Activated T-cell treated with anti-CD3 and anti-CD28 coated beads, Interleukin-2, amount 50 U/mL, for 1 hour (primary cell): ENCODE measurements around the gene TMPRSS7.

Experiments
- DNase-seq: peaks from one replicate; pipeline ENCODE4 v3.0.0-alpha.2; 2020

The TMPRSS7 gene

DNA sequence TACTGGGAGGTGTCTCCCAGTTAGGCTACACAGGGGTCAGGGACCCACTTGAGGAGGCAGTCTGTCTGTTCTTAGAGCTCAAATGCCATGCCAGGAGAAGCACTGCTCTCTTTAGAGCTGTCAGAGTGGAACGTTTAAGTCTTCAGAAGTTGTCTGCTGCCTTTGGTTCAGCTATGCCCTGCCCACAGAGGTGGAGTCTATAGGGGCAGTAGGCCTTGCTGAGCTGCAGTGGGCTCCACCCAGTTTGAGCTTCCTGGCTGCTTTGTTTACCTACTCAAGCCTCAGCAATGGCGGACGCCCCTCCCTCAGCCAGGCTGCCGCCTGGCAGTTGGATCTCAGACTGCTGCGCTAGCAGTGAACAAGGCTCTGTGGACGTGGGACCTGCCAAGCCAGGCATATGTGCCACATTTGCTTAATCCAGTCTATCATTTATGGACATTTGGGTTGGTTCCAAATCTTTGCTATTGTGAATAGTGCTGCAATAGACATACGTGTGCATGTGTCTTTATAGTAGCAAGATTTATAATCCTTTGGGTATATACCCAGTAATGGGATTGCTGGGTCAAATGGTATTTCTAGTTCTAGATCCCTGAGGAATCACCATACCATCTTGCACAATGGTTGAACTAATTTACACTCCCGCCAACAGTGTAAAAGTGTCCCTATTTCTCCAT is 38.0 kb downstream of the TMPRSS7 start:
- DNase-seq: peak; percentile 72

DNA sequence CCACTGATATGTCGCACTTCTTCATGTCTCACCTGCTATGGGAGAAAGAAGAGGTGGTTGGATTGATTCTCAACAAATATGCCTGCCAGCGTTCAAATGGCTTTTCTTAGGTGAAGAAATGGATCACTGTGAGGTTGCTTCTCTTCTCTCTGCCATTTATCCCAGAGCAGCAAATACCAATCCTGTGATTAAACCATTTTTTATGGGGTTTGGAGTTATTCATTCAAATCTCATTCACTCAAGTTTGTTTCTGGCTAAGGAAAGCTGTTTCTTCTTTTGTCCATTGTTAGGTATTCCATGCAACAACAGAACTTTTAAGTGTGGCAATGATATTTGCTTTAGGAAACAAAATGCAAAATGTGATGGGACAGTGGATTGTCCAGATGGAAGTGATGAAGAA is 39.5 kb downstream of the TMPRSS7 start:
- no peak for DNase-seq

DNA sequence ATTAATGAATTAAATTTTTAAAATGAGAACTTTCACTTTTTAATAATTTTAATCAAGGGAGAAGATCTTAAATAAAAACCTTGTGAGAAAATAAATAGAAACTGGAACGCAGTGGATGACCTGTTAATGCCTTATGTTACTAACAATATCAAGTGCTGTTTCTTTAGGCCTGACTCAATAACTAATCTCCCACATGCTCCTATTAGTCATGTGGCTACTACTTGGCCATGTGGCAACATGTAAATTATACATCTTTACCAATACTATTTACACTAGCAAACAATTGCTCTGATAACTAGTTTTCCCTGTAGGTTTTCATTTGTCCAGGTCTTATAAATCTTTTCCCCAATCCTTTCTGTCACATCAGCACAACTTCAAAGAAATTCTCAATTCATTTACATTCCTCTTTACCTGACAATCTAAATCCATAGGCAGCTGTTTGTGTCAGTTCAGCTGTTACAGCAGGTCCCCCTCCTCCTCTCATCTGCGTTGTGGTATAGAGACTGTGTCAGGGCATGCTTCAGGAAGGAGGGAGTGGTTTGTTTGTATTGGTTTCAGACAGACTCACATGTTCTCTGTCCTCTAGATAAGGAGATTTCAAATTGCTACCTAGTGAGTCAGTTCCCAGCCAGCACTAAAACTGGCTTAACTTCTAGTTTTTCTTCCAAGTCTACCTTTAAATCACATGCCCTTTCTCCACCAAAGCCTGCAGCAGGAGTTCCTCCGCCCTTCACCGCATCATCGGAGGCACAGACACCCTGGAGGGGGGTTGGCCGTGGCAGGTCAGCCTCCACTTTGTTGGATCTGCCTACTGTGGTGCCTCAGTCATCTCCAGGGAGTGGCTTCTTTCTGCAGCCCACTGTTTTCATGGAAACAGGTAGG is 40.3 kb downstream of the TMPRSS7 start:
- DNase-seq: peak; percentile 38

DNA sequence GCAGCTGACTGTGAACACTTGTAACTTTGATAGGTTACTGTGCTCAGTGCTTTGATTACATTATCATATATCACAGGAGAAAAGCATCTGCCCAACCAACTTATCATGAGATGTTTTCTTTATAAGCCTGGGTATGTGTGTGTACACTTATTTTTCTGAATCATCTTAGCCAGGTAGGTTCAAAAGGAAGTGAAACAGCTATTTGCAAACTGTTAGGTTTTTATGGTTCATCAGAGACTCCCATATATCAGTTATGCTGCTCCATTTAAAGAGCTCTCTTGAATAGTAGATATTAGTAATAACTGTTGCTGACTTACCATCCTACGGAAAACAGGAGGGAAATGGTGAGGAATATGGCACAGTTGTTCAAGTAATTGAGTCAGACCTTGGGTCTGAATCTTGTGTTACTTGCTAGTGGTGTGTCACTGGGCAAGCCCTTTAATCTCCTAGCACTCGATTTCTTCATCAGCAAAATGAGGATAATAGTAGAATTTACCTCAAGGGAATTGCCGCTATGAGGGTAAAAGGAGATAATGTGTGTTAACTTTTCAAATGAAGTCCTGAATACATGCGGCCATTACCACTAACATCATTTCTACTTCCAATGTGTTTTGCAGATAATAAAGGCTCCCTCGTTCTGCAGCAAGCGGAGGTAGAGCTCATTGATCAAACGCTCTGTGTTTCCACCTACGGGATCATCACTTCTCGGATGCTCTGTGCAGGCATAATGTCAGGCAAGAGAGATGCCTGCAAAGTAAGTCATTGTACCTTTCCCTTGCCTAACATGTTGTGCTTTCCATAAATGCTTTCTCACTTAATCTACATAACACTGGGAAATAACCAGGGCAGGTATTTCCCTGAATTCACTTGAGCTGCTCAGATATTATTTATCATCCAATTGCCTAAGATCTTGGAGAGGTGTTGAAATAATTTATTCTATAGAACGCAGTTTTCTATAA is 43.9 kb downstream of the TMPRSS7 start:
- DNase-seq: no peak

DNA sequence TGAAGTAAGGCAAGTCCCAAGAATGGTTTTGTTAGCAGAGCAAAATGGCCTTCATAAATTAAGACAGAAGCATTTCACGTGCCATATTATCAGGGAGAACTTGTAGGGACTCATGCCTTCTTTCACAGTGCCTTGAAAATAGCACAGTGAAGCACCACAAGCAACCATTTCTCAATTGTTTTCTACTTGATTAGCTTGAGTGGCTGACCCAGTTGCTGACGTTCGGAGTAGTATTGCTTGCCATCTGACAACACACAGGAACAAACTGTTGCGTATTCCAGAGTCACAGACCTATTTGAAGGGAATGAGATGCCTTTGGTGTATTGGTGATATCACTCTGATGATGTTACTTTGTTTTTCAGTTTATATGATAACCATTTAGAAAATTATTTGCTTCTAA is 48.7 kb downstream of the TMPRSS7 start:
- no peak for DNase-seq

DNA sequence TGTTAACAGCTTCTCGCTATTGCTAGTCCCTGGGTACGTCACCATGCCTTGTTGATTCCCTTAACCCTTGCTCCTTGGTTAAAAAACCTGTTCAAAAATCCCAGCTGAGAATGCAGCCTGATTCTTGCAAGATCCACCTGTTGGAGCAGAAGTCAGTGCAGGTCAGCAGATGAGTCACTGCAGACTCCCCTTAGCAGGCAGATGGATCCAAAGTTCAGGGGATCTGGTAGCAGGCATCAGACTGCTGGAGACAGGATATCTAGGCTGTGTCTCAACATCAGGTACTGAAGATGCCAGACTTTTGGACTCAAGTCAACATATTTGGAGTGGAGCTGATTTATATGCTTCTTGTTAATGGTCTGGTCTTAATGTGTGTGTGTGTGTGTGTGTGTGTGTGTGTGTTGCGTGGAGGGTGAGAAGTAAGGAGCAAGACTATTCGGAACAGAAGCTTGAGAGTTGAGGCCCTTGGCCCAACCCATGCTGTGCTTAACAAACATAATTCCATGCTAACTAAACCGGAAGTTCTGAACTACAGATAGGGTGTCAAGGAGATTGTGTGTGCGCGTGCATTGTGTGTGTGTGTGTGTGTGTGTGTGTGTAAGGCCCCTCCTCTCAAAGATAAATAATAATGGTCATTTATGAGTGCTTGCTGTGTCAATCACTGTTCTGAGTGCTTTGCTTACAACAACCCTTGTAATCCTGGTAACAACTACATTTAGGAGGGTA is 50.6 kb downstream of the TMPRSS7 start:
- no peak for DNase-seq

DNA sequence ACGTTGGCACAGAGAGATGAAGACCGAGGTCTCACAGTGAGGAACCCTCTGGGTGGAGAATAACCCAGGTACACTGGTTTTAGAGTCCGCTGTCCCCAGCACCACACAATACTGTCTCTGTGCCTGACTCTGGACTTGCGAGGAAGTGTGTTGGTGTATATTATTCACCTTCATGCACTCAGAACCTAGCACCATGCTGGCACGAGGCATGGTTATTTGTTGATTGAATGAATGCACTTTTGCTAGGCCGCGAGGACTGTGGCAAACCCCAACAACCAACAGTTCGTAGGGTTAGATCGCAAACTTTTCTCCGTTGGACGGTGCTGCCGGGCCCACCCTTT is 51.2 kb downstream of the TMPRSS7 start:
- DNase-seq: no peak

DNA sequence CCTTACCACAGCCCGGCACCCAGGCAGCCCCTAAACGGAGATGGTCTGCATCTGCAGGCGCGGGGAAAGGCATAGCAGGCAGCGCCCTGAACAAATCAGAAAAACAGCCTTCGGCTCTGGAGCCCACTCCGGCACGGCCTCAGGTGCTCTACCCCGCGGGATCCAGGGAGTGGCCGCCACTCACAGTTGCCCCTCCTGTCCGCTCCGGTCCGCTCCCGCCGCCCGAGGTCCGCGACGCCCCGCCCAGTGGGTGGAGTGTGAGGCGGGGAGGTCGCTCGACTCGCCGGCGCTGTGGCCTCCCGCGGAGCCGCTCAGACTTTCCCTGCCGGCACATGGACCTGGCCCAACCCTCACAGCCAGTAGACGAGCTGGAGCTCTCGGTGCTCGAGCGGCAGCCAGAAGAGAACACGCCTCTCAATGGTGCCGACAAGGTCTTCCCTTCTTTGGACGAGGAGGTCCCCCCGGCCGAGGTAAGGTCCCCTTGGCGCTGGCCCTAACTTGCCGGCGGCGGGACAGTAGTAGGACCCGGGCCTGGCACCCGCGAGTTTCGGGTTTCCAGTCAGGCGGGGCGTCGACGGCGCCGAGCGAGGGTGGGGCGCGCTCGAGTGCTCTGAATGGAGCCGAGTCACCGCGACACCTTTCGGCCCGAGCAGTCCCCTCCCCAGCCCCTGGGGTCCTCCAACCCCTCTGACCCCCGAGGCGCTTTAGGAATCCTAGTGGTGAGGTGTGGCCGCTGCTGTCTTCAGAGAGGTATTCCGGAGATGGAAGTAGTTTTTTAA is 51.7 kb downstream of the TMPRSS7 start, which contains the start of gene C3orf52:
C3orf52 (plus strand) TSS at position 314 of the 779 bp plus-strand sequence; CDS start at position 333, 19 bp downstream.
- DNase-seq: peak; percentile 63

DNA sequence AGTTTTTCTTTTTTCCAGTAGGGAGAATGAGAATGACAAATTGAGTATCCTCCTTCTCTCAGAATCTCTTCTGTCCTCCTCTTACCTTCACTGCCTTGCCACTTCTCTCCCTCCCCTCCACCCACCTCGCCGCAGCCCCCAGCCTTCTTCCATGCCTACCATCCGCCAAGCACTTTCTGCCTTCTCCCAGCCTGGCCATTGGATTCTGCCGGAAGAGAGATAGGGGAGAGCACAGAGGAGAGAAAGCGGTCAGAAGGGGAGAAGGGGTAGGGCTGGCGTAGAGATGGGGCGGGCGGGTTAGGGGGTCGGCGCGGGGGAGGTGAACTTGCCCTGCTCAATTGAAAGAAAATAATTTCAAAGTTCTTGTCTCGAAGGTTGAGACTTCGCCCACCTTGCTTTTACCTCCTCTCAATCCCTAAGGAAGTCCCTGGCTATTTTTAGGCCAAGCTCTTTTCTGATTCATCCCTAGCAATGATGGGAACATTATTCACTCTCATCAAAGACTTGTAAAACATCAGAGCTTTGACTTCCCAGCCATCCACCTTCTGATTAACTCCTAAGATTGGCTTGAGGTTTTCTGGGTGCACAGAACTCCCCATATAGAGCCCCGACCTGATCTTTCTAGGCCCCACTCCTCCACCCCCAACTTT is 52.5 kb downstream of the TMPRSS7 start:
- DNase-seq: no peak

DNA sequence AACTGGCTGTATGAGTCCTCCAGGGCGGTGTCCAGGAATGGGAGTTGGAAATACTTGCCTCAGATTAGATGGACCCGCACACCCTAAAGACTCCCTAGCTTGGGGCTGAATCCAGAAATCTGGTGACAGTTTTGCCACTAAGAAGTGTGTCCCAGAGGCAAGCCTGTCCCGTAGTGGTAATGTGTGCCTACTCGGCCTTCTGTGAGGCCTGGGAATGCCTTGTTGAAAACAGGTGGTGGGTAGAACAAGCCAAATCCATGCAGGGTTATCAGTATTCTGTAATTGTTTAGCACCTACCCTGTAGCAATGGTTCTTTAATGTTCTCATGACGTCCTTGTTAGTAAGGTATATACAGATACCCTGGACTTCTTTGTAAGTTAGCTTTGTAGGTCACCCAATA is 53.2 kb downstream of the TMPRSS7 start:
- DNase-seq: no peak

DNA sequence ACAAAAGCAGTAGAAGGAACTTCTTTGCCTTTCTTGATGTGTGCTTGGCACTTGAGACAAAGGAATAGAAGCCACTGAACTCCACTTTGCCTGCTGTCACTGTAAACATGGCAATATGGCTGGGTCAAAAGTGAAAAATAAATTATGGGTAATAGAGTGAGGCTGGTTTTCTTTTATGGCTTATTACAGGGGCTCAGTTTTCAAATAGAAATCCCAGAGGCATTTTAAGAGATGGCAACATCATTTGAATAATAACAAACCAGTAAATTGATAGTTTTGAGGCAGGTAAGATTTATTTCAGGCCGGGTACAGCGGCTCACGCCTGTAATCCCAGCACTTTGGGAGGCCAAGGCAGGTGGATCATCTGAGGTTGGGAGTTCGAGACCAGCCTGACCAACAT is 54.4 kb downstream of the TMPRSS7 start:
- DNase-seq: no peak

DNA sequence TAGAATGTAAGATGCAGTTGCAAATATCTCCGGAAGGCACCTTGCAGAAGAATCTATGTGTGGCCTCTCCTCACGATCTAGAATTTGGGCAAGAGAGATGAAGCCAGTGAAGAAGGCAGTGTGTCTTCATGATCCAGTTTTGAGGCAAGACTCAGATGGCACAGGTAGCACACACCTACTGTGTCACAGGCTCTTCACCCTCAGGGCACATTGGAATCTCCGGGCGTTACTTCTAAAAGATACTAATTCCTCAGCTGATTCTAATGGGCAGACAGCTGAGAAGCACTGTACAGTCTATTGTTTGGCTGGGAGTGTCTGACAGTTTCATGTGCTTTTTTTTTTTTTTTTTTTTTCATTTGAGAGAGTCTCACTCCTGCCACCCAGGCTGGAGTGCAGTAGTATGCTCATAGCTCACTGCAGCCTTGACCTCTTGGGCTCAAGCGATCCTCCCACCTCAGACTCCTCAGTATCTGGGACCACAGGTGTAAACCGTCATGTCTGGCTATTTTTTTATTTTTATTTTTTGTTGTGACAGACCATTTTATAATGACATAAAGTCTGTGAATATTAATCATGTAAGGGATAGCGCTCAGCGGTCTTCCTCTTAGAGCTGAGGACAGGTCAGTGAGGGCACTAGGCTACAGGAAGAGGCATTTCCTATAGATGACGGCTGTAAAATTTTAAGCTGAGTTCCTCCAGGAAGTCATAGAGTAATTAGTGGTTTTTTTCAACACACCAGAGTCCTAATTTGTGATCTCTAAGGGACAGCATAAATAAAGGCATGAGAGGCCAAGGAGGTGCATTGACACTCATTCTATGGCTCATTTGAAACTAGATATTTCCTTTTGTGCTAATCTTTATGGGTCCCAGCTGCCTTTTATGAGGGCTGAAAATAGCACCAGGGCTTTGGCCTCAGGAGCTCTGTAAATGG is 55.7 kb downstream of the TMPRSS7 start:
- no peak for DNase-seq

DNA sequence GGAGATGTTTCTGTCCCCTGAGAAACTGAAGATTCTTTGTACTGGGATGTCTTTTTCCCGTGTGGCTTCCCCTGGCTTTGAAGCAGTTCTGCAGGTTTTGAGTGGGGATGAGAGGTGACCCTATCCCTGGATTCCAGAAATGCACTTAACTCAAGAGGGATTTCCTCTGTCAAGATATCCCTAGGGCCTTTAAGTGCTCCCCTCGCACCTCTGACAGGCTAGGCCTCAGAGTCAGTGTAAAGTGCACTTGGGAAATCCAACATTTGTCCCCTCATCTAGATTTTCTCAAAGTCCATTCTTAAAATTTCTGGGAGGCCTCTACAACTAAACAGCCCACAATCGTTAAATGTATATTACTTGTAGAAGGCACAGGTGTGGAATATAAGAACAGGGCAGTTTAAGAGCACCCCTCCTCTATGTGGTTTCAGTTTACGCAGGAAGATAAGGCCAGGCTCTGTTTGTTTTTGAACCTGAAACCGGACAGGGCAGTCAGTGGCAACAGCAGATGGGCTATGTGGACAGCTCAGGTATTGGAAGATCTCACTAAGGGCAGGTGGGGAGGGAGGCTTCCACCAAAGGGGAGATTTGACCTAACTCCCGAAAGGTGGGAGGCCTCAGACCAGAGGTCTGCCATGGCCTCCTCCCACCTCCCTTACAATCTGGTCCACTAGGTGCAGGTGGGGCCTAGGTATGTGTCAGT is 56.5 kb downstream of the TMPRSS7 start:
- no peak for DNase-seq

DNA sequence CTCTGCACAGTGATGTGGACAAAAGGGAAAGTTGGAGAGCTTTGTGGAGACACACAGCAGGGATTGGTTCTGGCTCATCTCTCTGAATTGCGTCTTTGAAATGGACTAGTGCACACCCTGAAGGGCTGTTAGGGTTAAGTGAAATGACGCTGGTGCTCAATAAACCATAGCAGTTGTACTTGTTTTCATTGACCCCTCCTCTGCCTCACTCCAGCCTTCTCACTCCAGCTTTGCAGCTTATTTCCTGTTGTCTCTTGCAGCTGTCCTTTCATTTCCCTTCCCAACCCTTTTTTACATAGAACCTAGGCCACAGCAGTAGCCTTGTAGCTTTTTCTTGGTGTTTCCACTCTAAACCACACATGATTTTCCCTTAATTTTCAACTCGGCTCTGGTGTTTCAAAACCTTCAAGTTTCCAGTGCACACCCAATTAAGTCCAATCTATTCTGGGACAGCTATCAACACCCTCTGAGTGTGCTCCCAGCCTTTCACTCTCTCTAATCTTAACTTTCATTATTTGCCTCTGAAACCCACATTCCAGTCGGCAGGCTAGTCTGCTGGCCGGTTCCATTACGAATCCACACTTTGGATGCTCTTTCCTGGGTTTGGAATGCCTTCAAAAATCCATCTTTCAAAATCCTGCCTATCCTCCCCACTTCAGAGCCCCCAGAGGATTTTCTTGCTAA is 58.1 kb downstream of the TMPRSS7 start:
- DNase-seq: no peak

DNA sequence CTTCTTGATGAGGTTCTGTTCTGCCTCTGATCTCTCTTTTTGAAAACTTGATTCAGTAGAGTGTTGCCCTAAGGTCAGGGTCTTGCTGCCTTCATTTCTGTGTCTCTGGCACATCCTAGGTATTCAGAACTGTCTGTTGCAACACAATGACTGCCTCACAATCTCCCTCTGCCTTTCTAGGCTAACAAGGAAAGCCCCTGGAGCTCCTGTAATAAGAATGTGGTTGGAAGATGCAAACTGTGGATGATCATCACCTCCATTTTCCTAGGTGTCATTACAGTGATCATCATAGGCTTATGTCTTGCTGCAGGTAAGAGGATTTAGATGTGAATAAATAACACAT is 58.6 kb downstream of the TMPRSS7 start:
- no peak for DNase-seq

DNA sequence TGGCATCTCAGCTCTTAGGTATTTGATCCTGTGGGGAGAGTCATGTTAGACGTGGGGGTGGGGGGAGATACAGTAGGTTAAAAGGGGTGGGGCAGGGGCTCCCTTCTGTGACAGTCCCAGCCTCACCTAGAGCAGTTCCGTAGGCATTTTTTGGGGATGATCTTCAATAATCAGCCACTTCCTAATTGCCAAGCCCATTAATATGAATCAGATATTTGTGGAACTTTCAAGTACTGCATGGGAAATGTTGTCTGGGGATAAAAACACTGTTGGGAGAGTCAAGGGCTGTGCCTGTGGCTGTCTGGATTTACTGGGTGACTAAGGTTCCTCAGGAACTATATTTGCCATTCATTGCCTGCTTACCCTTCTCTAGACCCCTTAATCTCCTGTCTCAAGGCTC is 61.2 kb downstream of the TMPRSS7 start:
- DNase-seq: no peak

DNA sequence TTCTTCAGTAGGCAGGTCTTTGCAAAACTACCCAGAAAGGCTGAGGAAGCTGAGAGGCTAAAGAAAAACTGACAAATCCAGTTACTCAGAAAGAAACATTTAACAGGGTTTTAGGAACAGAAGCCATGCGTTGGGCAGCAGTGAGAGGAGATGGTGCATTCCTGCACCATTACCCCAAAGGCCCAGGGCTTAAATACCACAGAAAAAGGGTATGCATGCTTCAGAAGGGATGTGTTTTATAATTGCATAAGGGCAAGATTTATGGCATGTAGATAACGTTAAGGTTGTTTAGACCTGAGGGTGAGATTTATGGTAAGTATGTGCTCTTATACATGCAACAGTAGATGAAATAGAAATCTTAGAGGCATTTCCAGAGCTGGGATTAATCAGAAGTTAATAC is 61.6 kb downstream of the TMPRSS7 start:
- DNase-seq: no peak

DNA sequence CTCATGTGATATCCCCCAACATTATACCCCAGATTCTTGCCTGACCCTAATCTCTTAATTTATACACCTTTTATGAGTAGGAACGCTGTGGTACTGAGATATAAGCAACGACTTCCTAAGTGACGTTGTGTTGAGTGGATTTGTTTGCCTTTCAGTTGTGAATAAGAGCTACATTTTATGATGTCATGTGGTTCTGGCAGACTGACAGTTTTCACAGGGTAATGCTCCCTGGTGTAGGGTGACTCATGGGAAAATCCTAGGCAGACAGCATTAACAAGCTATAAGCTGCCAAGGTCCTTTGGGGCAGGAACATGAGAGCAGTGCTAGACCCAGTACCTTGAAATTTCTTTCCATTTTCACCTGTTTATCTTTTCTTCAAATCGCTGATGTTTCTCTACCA is 62.8 kb downstream of the TMPRSS7 start:
- no peak for DNase-seq

DNA sequence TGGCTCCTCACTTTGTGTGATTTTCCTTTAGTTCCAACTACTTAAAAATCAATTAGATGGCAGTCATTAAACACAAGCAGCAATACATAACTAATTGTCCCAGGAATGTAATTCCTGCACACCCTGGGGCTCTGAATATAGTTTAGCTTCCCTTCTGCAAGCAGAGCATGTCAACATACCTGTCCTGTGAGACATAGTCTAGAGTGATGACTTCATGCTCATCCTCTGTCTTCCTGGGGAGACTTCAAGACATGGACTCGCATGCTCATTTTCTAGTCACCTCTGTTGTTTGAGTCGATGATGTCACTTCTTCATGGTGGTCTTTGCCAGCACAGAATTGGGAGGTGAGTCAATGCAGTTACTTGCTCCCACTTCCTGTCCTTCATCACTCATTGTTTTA is 67.4 kb downstream of the TMPRSS7 start:
- DNase-seq: no peak
